GM23338 (cell line): Measurements from ENCODE around the gene PTK6.

Experiments used
- CTCF ChIP-seq, 2 experiments: fragments of 200-600 bp in 1 of 2; sonication (generic) in 1 of 2; conservative IDR thresholded peaks; 2 replicates each; pipeline versions ENCODE4 v1.5.1 to v1.6.1; 2016 to 2017; ENCODE audit warnings: antibody characterized with exemption in 2 of 2, low read depth in 2 of 2, mild to moderate bottlenecking in 2 of 2, moderate library complexity in 1 of 2
- EZH2 ChIP-seq: fragments of 200-600 bp; sonication (generic); IDR thresholded peaks from one replicate; pipeline ENCODE4 v1.8.0; 2017; ENCODE audit warnings: antibody characterized with exemption, mild to moderate bottlenecking, low read depth; ENCODE audit not compliant: unreplicated experiment

GRCh38 chr20:63495167-63495720 is 41.9 kb downstream of the PTK6 start:
- TF ChIP-seq CTCF (conservative IDR thresholded peaks at IDR 0.05; ENCODE audit: low read depth in 2 of 2) (no peak), EZH2 (no peak)
